GM18511 (cell line): ENCODE results near the gene TFPI.

Experiments
- ATAC-seq: cut with Tn5 transposase; IDR thresholded peaks from one replicate; pipeline ENCODE4 v1.9.1; 2021; ENCODE audit warnings: mild to moderate bottlenecking, moderate library complexity; ENCODE audit not compliant: unreplicated experiment

TFPI gene

GRCh38 chr2:187470698-187471097 lies 83.5 kb downstream of the TFPI start:
- ATAC-seq: no peak

DNA sequence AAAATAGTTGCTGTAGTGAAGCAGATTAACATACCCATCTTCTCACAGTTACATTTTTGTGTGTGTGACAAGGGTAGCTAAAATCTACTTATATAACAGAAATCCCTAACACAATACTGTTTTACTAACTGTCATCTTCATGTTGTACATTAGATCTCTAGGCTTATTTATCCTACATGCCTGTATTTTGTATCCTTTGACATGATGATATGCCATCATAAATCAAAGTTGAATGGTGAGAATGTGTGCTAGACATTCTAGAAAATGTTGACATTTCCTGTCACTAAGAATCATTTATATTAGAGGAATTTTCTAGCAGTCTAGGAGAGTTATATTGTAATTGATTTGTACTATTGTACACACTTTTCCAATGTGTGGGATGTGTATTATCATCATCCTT lies 84.7 kb downstream of the TFPI start:
- ATAC-seq: no peak

DNA sequence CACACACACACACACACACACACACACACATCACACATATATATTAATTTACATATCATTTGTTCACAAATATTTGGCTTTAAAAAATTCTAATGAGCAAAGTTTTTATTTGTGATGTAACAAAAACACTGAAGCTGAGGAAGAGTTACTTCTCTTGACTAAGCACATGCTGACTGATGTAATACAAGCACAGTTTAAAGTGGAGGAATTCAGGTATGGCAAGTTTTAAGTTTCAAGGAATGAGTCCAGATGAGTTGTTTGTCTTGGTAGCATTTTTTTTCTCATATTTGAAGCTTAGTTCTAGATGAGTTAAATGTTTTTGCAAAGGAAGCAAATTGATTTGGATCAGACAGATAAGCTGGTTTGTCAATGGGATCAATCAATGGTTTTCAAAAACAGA lies 86.0 kb downstream of the TFPI start:
- ATAC-seq: no peak

GRCh38 chr2:187466129-187466792 lies 88.0 kb downstream of the TFPI start:
- no peak for ATAC-seq

DNA sequence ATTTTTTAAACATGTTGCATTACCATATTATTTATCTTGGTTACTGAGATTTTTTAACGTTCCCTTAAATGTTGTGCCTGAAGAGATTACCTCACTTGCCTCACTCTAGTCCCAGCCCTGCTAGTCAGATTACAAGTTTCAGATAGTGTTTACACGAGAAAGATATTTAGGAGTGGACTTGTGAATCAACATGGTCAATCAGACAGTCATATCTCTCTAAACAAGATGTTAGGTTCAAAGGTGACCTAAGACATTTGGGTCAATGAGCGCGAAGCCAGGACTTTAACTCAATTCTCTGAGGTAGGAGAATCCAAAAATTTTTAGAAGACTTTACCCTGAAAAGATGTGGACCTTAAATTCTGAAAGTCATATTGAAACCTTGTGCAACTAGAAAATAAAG lies 91.4 kb downstream of the TFPI start:
- no peak for ATAC-seq

DNA sequence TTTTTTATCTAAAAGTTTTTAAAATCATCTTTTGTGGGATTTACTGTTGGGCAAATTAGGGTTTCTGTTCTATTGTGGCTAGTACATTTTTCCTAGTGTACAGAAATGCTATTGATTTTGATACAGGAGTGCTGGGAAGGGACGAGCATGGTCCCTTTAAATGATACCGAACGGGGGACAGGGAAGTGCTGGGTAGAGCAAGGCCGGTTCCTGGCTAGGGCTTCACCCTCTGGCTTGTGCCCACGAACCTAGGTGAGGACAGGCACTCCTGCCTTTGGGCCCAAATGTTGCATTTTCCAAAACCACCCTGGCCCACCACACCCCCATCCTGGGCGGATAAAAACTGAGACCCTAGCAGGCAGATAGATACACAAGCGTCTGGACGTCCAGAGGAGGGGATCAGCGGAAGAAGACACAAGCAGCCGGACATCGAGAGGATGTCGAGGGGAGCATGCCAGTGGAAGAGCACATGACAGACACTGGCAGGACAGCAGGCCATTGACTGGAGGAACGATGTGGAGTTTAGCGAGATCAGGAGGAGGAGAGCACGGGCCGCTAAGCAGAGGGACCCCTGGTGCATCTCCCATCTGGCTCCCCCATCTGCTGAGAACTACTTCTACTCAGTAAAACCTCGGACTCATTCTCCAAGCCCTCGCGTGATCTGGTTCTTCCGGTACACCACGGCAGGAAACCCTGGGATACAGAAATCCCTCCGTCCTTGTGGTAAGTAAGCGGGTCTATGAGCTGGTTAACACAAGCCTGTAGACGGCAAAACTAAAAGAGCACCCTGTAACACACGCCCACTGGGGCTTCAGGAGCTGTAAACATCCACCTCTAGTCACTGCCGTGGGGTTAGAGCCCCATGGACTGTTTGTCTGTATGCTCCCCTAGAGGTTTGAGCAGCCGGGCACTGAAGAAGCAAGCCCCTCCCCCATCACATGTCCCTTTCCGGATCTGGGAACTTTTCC lies 92.7 kb downstream of the TFPI start:
- no peak for ATAC-seq

DNA sequence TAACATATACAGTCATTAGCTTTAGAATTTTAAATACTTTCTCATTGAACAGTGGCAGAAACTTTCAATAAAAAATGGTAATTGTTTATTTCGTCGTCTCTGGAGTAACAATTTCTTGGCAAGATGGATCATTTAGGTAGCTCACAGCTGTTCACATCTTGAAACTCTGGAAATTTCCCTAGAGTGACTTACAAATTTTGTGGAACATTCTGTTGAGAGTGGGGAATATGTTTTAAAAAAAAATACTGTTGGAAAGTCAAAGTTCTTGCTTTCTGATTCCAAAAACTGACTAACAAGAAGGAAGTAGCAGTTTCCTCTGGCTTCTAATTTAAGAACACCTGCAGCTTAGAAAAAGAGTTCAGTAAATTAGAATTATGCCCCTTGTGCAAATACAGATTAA lies 95.0 kb downstream of the TFPI start:
- no peak for ATAC-seq

- ATAC-seq: no peak
Observed at GRCh38 chr2:187453078-187453641, 101.1 kb downstream of the TFPI start.

GRCh38 chr2:187451510-187451909 lies 102.7 kb downstream of the TFPI start:
- no peak for ATAC-seq

- ATAC-seq: no peak
Observed at GRCh38 chr2:187447336-187447735, 106.9 kb downstream of the TFPI start.

GRCh38 chr2:187446711-187447110 lies 107.5 kb downstream of the TFPI start:
- no peak for ATAC-seq

- ATAC-seq: no peak
Observed at GRCh38 chr2:187445051-187445450, 109.2 kb downstream of the TFPI start.

DNA sequence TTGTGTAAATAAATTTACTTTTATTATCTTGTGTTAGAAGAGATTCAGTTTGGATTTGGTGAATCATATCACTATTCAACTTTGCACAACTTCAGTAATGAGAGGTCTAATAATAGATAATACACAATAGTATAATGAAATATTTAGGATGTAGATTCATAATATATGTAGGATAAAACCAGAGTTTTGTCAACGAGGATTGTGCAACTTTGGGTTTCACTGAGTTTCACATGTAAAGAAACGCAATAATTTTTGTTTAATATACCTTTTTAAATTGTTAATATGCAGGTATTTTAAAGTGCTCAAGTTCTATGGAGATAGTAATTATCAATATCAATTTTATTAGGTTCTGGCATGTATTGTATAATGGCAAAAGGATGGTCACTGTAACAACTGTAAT lies 111.5 kb downstream of the TFPI start:
- no peak for ATAC-seq

GRCh38 chr2:187442378-187442777 lies 111.9 kb downstream of the TFPI start:
- no peak for ATAC-seq

DNA sequence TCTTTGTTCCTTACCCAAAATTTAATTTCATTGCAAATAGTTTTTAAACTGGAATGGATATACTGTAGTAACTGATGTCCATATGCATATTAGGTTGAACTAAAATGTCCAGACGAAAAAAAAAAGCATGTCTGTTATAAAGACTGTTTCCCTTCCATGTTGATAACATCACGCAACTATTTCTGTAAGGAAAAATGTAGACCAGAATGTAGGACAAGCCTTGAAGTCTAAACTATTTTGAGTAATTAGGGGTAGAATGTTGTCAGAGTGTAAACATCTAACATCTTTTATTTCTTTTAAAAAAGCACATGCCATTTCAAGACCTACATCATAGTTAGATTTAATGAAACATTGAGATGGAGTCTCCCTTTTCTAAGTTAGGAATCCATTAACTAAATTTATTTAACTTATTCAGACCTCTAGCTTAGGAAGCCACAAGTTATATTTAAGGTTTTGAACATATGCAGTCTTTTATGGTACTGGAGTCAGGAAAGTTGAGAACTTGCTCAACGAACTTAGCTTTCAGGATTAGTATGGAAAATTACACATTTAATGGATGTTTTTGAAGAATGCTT lies 114.0 kb downstream of the TFPI start:
- no peak for ATAC-seq

- ATAC-seq: no peak
Observed at GRCh38 chr2:187438455-187438854, 115.8 kb downstream of the TFPI start.

DNA sequence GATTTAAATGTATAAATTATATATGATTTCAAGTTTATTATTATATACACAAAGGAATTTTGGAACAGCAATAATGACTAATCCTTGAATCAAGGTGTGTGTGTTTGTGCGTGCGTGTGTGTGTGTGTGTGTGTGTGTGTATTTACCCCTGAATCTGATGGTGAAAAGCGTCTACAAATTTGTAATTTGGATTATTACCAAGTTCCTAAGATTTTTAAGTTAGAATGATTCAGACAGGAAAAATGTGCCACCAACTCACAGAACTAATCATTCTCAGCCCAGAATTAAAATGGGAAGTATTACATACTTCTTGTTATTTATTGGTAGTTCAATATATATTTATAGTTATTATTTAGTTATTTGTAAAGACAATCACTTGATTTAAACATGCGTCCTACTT lies 118.5 kb downstream of the TFPI start:
- no peak for ATAC-seq

GRCh38 chr2:187435078-187435477 lies 119.2 kb downstream of the TFPI start:
- ATAC-seq: no peak

DNA sequence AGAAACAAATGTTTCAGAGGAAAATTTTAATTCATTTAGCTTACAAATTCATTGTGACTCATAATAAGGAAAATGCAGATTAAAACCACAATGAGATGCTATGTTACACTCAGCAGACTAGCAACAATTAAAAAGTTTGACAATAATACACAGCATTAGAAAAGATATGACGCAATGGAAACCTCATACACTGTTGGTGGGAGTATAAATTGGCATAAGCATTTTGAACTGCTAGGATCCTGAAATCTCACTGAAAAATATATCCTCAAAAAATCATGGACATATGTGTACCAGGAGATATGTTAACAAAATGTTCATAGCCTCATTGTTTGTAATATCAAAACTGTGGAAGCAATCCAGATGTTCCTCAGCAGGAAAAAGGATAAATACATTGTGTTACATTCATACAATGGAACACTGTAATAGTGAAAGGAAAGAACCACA lies 119.9 kb downstream of the TFPI start:
- ATAC-seq: no peak

DNA sequence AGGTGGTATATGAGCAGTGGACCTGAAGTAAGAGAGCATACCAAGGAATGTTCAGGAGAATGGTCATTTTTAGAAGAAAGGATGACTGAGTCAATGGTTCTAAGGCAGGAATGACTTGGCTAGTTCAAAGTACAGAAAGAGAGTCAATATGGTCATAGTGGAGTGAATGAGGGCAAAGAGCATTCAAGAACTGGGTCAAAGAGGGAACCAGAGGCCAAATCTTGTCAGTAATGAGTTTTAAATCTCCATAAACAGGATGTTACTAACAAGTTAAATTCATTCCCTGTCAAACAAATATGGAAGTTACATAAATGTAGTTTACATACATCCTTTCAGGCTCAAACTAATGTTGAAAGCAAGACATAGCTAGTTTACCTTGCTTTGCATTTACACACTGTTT lies 122.3 kb downstream of the TFPI start:
- no peak for ATAC-seq

DNA sequence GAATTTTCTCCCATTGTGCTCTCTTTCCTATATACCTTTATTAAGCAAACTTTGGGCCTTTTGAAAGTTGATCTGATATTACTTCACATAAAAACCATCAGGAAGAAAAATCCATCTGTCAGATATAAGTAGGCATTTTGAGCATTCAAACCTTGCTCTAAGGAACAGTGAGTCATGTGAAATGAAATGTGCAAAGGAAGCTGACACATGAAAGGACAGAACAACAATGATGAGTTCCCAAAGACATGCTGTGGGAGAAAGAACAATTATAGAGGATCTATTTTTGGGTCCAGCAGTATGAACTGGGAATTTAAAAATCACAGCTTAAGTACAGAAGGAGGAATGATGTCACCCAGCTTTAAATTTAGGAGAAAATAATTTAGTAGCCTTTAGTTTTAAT lies 124.2 kb downstream of the TFPI start:
- no peak for ATAC-seq

- no peak for ATAC-seq
Observed at GRCh38 chr2:187424146-187424545, 130.1 kb downstream of the TFPI start.
